Ramos (cell line): ENCODE measurements around the gene NOX3.
"Not testable (repeated sequence)": the region's sequence is repeated elsewhere in the genome, so short reads cannot be mapped to it uniquely, and the experiment has no call there.

Experiments
- in situ Hi-C: fragments of 300-500 bp; cut with MboI; formaldehyde crosslinking; loops from one replicate; pipeline ENCODE4 v1.14.3; 2022; ENCODE audit warnings: low sequenced_read_pairs; ENCODE audit not compliant: unreplicated experiment

The NOX3 gene

DNA sequence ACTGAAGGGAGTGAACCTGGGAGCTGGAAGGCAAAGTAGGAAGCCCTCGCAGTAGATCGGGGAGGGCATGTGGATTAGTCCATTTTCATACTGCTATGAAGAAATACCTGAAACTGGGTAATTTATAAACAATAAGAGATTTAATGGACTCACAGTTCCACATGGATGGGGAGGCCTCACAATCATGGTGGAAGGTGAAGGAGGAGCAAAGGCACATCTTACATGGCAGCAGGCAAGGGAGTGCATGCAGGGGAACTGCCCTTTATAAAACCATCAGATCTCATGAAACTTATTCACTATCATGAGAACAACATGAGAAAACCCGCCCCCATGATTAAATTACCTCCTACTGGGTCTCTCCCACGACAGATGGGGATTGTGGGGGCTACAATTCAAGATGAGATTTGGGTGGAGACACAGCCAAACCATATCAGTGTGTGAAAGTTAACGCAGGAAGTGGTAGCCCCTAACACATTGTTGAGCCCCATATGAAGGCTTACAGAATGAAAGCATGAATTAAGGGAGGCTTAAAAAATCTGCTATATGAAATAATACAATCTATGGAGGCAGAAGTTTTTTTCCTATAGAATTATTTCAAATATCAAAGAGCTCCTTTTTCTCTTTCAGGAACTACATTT lies 15.5 kb upstream of the NOX3 start:
- in situ Hi-C loops, result not testable (repeated sequence)

GRCh38 chr6:155468543-155468942 lies 12.9 kb upstream of the NOX3 start:
- in situ Hi-C loops, result not testable (repeated sequence)

DNA sequence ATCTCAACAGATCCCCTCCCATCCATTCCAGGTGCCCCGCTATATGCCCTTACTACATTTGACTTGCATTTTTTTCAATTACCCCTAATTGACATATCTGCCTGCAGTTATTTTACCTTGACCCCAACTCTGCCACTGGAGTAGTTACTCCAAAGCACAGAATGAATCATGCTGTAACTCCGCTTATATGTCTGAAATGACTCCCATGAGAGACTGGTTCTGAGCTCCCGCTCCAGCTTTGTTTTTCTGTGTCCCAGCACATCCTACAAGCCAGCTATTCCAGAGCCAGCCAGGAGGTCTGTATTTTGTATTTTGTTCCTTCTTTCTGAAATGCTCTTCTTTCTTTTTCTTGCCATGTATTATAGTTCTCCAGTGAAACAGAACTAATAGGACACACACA lies 10.9 kb upstream of the NOX3 start:
- in situ Hi-C loops, result no loop called here

- in situ Hi-C loops, result no loop called here
Measured at GRCh38 chr6:155461556-155461955, 5.9 kb upstream of the NOX3 start.

GRCh38 chr6:155454471-155454870 lies 1.2 kb downstream of the NOX3 start:
- in situ Hi-C loops, result no loop called here

- in situ Hi-C loops, result no loop called here
Measured at GRCh38 chr6:155454008-155454407, 1.6 kb downstream of the NOX3 start.

GRCh38 chr6:155452576-155452975 lies 3.1 kb downstream of the NOX3 start:
- in situ Hi-C loops, result no loop called here

GRCh38 chr6:155451530-155451929 lies 4.1 kb downstream of the NOX3 start:
- in situ Hi-C loops, result not testable (repeated sequence)

DNA sequence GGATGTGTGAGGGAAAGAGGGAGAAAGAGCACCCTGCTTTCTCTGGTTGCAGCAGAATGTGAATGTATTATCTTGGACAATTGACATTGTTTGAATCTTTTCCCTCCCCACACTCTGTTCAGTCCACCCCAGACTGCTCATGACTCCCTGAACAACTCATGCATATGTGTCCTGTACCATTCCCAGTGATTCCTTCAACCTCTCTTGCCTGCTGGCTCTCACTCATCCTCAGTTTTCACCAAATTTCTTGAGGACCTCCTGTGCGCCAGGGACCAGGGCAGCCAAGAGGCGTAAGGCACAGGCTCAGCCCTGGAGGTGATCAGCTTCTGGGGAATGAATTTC lies 5.4 kb downstream of the NOX3 start:
- in situ Hi-C loops, result no loop called here

DNA sequence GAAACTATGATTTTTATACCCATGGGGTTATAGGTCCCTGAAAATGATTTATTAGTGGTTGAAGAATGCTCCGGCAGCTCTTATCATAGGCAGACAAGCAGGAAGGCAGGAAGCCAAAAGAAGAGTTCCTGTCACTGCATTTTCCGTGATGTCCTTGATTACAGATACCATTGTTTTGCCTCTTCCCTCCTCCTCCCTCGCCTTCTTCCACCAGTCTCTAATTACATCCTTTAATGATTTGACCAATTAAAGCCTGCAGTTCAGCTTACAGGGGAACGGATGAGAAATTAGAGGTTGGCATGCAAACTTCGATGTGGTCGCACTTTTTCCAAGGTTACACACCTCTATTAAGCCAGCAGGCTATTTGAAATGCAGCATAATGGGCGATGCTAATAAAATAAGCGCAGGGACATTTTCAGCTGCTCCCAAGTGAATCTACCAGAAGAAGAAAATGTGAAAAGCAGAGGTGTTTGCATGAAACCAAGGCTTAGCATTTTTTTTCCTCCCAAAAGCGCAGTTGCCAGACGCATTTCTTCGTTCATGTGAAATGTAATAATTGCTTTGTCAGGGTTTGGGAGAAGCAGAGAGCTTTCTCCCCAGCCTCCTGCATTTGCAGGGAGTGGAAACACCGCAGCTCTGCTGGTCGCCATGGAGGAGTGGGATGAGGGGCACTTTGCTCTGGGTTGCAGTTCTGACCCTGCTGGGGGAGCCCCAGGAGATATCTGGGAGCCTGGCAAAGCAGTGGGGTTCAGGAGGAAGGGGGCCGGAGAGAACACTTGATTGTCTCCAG lies 6.0 kb downstream of the NOX3 start:
- in situ Hi-C loops, result no loop called here

DNA sequence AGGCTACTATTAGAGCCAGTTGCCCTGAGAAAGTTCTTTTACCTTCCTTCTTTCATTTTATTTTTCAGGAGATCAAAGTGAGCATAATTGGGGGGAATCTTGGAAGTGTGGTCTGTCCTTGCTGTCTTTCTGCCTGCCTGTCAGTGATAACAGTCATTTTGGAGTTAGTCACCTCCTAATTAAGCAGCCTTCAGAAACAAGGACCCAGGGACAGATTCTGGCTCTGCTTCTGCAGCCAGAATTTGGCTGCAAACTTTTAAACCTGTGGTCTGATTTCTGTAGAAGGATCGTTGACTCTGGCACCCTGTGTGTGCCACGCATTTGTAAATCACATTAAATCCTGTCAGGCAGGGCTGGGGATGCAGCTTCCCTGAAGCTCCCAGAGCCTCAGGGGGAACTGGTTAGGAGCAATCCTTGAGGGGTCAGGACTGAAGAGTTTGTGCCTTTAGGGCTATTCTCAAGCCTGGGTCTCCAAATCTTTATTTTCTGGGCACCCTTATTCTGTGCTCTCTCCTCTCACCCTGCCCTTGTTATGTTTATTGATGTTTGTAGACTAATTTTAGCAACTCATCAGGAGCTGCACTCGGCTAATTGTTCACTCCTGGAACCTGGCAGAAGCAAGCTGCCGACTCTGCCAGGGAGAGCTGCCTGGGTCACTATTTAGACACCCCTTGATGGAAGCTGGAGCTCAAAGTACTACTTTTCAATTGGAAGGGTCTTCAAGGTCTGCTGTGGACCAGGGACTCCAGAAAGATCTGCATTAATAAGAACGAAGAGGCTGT lies 6.8 kb downstream of the NOX3 start:
- in situ Hi-C loops, result no loop called here

DNA sequence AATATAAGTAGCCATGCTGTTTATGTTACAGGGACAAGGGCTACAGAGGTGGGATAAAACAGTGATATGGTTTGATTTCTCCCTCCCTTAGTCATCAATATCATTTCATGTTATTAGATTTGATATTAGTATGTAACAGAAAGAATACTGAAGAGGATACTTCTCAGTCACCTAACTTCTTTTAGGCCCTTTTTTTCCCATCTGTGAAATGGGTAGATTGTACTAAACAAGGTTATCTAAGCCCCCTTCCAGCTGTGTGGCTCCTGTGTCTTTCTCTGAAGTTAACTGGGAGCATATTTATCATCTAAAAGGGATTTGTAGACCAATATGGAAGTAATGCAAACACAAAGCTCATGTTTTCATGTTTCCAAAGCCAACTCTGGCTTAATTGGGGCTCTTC lies 7.7 kb downstream of the NOX3 start:
- in situ Hi-C loops, result no loop called here

DNA sequence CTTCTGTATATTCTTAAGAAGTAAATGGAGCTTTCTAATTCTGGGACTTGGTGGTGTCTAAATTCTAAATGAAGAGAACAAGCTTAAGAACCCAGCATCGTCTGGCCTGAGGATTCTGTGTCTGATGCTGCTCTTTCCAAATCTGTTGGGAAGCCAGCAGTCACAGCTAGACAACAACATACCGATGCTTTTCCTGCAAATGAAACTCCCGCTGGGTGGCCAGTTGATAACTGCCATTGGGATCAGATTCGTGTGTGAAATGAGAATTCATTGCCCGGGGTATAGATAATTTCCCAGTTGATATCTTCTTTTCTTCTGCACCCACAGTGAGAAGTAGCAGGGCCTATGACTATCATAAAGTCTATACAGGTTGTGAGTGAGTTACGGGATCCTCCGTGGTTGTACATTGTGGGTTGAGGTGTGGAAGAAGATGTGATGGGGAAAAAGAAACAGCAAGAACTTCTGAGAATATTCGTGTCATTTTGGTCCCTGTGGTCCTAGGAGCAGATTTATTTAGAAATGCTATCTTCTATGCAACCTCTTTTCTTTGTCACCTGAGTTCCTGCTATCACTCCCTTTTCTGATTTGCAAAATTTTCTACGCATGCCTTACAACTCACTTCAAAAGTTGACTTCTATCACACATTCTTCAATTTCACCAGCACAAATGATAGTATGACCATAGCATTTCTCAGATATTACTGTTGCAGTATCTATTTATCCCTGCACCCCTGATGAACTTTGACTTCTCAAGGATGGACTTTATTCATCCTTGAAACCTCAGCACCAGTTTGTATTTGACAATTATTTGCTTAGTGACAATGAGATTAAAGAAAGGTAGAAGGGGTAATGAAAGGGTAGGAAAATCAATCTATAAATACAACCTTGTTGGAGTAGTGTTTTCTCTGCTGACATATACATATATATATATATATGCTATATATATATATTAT lies 10.4 kb downstream of the NOX3 start:
- in situ Hi-C loops, result no loop called here

DNA sequence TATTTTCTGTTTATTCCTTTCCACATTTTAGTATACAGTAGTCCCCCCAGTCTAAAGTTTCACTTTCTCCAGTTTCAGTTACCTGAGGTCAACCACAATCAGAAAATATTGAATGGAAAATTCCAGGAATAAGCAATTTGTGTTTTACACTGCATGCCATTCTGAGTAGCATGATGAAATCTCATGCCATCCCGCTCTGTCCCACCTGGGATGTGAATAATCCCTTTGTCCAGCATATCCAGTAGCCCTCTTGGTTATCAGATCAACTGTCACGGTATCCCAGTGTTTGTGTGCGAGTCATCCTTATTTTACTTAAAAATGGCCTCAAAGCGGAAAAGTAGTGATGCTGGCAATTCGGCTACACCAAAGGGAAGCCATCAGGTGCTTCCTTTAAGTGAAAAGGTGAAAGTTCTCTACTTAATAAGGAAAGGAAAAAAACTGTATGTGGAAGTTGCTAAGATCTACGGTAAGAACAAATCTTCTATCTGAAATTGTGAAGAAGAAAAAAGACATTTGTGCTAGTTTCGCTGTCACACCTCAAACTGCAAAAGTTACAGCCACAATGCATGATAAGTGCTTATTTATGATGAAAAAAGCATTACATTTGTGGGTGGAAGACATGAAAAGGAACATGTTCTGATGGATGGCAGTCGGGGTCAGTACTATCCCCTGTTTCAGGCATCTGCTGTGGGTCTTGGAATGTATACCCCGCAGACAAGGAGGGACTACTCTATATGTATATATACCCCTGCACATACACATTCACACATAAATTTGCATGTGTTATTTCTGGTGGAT lies 11.3 kb downstream of the NOX3 start:
- in situ Hi-C loops, result no loop called here

GRCh38 chr6:155443168-155443567 lies 12.5 kb downstream of the NOX3 start:
- in situ Hi-C loops, result no loop called here

GRCh38 chr6:155442562-155442961 lies 13.1 kb downstream of the NOX3 start:
- in situ Hi-C loops, result no loop called here

DNA sequence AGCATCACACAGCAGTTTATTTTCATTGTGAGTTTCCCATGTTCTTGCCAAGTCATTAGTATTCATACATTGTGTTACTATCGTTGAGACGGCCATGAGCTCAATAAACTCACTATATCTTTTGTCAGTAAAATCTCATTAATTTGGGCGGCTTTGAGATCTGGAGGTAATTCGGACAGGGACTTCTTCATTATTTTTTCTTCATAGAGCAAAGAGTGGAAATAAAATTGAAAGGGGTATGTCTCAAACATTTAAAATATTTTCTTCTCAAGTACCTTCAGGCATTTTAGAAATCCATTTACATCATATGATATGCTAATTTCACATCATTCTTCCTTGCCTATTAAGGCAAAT lies 14.6 kb downstream of the NOX3 start:
- in situ Hi-C loops, result no loop called here

- in situ Hi-C loops, result no loop called here
Measured at GRCh38 chr6:155440398-155441111, 15.1 kb downstream of the NOX3 start.

DNA sequence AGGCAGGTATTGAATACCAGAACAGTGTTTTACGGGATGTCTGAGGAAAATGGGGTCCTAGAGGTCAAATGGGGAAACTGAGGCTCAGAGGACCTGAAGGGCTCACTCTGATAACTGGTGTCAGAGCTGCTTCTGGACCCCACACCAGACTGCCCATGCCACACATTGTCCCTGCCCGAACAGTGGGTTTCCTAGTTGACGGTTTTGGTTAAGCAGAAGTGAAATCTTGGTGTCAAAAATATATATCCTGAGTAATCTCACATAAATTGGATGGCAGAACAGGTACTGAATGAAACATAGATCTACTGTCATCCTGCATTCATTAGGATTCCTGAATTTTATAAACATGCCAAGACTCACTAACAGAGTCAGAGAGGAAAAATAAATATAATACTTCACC lies 16.3 kb downstream of the NOX3 start:
- in situ Hi-C loops, result no loop called here
